ENCODE results near the gene ZBTB43. TPM values are rescaled to one million over a fixed set of nuclear protein-coding genes. Genes with fewer than 3 reads are reported as not detected.
A peak's percentile ranks its signal among the peaks of the same experiment; 100 is the strongest.

Gene ZBTB43
- total and polyA plus RNA-seq, 10 of the 15 experiments (the other 5 are each of a cell fraction or from before 2014, with no cell fraction given) = 2.4 to 19.3 (median 8.7) TPM

DNA sequence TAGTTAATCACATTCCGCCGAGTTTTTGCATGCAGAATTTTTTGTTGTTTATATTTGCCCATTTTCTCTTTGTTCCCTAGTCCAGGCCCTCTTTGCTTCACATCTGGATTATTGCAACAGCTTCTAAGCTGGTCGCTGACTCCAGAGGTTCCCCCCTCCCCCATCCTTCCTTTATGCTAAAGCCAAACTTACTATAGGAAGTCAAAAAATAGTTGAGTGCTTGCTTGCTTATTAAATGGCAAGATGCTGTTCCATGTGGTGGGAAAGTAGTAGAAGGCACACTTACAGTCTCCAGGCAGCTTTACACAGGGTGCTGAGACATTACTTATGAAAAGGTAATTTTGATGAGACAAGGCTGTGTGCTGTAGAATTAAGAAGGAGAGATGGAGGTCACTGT, 56.9 kb downstream of the ZBTB43 start:
- POLR2A ChIA-PET = interaction anchor here (1.6 to 3.9 kb wide), 2 partner anchors 11 to 12 kb away, joined by 3 to 14 read pairs; no protein-coding TSS in a partner anchor
- intact Hi-C loops (cut with micrococcal nuclease; ENCODE audit: unreplicated experiment) = no loop called here
- Histone ChIP-seq H3K4me1 (ENCODE audit: control insufficient read depth, insufficient read depth, low read length) (peaks cover 9% of the 10 kb centered on the region), H2AFZ (ENCODE audit: control insufficient read depth, low read depth, low read length) (peak overlapping the region; percentile 39; the same call in 1 of the 2 replicates), H3K27ac (ENCODE audit: control insufficient read depth, insufficient read depth) (peak overlapping the region; percentile 58), H3K9me3 (replicated peaks; ENCODE audit: control insufficient read depth, insufficient read depth, low read length) (no peaks in the 10 kb centered on the region), H3K4me3 (peak overlapping the region; percentile 83), H3K79me2 (ENCODE audit: control insufficient read depth, insufficient read depth, low read length) (peaks cover 23% of the 10 kb centered on the region), H3K27me3 (replicated peaks in 1 of 2; ENCODE audit: control insufficient read depth in 2 of 2, insufficient read depth in 2 of 2, low read length in 1 of 2) (no peaks in the 10 kb centered on the region), H3K36me3 (ENCODE audit: control insufficient read depth in 2 of 2, insufficient read depth in 2 of 2, low read length in 1 of 2) (peaks cover 0 to 2% of the 10 kb centered on the region in 2 experiments; a peak in 1 of 4 replicates), H3K9ac (ENCODE audit: control insufficient read depth, insufficient read depth, low read length) (peak overlapping the region; percentile 77), H3K4me2 (ENCODE audit: control insufficient read depth, insufficient read depth) (peak overlapping the region; percentile 83), H4K20me1 (ENCODE audit: control insufficient read depth, insufficient read depth) (no peaks in the 10 kb centered on the region; the same call in 1 of the 2 replicates)
- WGBS (ENCODE audit: insufficient coverage, insufficient replicate concordance, low lambda C conversion rate, missing lambda C conversion rate) = 37% methylated on average over 3 of the region's 3 CpGs
- no peak for DNase-seq (ENCODE audit: low read depth, low spot score)
- in situ Hi-C loops (cut with MboI) = no loop called here
- no peak for FAIRE-seq
- ATAC-seq = peak; percentile 26
- RAD21 ChIA-PET (ENCODE audit: unreplicated experiment) = interaction anchor here (1.3 to 2.1 kb wide), 4 partner anchors 10 to 53 kb away, joined by 3 to 8 read pairs (median 4); partner anchors contain the start of gene RALGPS1
- SMC1A ChIA-PET (ENCODE audit: uncharacterized antibody, unreplicated experiment) = interaction anchor here (0.9 to 3.5 kb wide), 3 partner anchors 11 to 53 kb away, joined by 3 to 19 read pairs (median 11); no protein-coding TSS in a partner anchor
- BruUV-seq (replicated peaks) = no TSS peak
- TF ChIP-seq PAX5 (IDR thresholded peaks at IDR 0.05; ENCODE audit: borderline replicate concordance, low read depth, low read length) (no peak), NFYA (IDR thresholded peaks at IDR 0.05; ENCODE audit: borderline replicate concordance, low read depth, low read length) (no peak), POU2F2 (IDR thresholded peaks at IDR 0.05; ENCODE audit: borderline replicate concordance, low read depth, low read length) (no peak)
- TF ChIP-seq, protein P1, sequence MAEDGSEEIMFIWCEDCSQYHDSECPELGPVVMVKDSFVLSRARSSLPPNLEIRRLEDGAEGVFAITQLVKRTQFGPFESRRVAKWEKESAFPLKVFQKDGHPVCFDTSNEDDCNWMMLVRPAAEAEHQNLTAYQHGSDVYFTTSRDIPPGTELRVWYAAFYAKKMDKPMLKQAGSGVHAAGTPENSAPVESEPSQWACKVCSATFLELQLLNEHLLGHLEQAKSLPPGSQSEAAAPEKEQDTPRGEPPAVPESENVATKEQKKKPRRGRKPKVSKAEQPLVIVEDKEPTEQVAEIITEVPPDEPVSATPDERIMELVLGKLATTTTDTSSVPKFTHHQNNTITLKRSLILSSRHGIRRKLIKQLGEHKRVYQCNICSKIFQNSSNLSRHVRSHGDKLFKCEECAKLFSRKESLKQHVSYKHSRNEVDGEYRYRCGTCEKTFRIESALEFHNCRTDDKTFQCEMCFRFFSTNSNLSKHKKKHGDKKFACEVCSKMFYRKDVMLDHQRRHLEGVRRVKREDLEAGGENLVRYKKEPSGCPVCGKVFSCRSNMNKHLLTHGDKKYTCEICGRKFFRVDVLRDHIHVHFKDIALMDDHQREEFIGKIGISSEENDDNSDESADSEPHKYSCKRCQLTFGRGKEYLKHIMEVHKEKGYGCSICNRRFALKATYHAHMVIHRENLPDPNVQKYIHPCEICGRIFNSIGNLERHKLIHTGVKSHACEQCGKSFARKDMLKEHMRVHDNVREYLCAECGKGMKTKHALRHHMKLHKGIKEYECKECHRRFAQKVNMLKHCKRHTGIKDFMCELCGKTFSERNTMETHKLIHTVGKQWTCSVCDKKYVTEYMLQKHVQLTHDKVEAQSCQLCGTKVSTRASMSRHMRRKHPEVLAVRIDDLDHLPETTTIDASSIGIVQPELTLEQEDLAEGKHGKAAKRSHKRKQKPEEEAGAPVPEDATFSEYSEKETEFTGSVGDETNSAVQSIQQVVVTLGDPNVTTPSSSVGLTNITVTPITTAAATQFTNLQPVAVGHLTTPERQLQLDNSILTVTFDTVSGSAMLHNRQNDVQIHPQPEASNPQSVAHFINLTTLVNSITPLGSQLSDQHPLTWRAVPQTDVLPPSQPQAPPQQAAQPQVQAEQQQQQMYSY (CRISPR knock-in tag; IDR thresholded peaks at IDR 0.05) = no peak
- TF ChIP-seq, protein P2, sequence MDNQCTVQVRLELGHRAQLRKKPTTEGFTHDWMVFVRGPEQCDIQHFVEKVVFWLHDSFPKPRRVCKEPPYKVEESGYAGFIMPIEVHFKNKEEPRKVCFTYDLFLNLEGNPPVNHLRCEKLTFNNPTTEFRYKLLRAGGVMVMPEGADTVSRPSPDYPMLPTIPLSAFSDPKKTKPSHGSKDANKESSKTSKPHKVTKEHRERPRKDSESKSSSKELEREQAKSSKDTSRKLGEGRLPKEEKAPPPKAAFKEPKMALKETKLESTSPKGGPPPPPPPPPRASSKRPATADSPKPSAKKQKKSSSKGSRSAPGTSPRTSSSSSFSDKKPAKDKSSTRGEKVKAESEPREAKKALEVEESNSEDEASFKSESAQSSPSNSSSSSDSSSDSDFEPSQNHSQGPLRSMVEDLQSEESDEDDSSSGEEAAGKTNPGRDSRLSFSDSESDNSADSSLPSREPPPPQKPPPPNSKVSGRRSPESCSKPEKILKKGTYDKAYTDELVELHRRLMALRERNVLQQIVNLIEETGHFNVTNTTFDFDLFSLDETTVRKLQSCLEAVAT (IDR thresholded peaks at IDR 0.05) = 0 out of 2 replicates have a peak, but pooled peaks have one; percentile 9
- CTCF ChIA-PET = interaction anchor here (1.5 to 1.8 kb wide), 3 partner anchors 11 to 192 kb away, joined by 3 to 6 read pairs (median 3); no protein-coding TSS in a partner anchor
